SK-N-SH (cell line): ENCODE data around the gene TTC39C.

Experiments used
- CHD2 ChIP-seq: fragments of 150-350 bp; IDR thresholded peaks from 2 replicates; pipeline ENCODE4 v1.6.1; 2018; ENCODE audit warnings: low read length; ENCODE audit not compliant: partially characterized antibody
- CTCF ChIP-seq: fragments of 200-600 bp; sonication (generic); IDR thresholded peaks from 2 replicates; pipeline ENCODE4 v1.6.1; 2017; ENCODE audit warnings: antibody characterized with exemption, mild to moderate bottlenecking, moderate library complexity
- EP300 ChIP-seq, 2 experiments: IDR thresholded peaks; 2 replicates each; pipeline versions ENCODE4 v1.4.0 to v1.6.1; 2012; ENCODE audit warnings: borderline replicate concordance in 1 of 2, low read depth in 1 of 2, low read length in 1 of 2
- FOXM1 ChIP-seq: IDR thresholded peaks from 2 replicates; pipeline ENCODE4 v1.4.0; 2012; ENCODE audit warnings: low read depth, mild to moderate bottlenecking
- JUND ChIP-seq: IDR thresholded peaks from 2 replicates; pipeline ENCODE4 v1.4.0; 2012
- NFIC ChIP-seq: IDR thresholded peaks from 2 replicates; pipeline ENCODE4 v1.4.0; 2012; ENCODE audit warnings: borderline replicate concordance
- NRF1 ChIP-seq: IDR thresholded peaks from 2 replicates; pipeline ENCODE4 v1.6.1; 2012; ENCODE audit warnings: low read depth, mild to moderate bottlenecking, low read length
- POLR2AphosphoS5 ChIP-seq: IDR thresholded peaks from 2 replicates; pipeline ENCODE4 v1.6.1; 2012; ENCODE audit warnings: low read depth, low read length
- RAD21 ChIP-seq: IDR thresholded peaks from 2 replicates; pipeline ENCODE4 v1.6.1; 2012; ENCODE audit warnings: mild to moderate bottlenecking, low read length
- REST ChIP-seq: IDR thresholded peaks from 2 replicates; pipeline ENCODE4 v1.6.1; 2012; ENCODE audit warnings: mild to moderate bottlenecking, low read depth, low read length, moderate library complexity
- TAF1 ChIP-seq: IDR thresholded peaks from 2 replicates; pipeline ENCODE4 v1.6.1; 2012; ENCODE audit warnings: low read depth, mild to moderate bottlenecking, low read length, moderate library complexity, borderline replicate concordance
- USF1 ChIP-seq: IDR thresholded peaks from 2 replicates; pipeline ENCODE4 v1.4.0; 2012; ENCODE audit warnings: low read depth, borderline replicate concordance
- YY1 ChIP-seq: IDR thresholded peaks from 2 replicates; pipeline ENCODE4 v1.4.0; 2012; ENCODE audit warnings: low read depth, mild to moderate bottlenecking

- TF ChIP-seq REST (no peak), CTCF (no peak), TAF1 (no peak), JUND (no peak), RAD21 (no peak), NRF1 (no peak), CHD2 (no peak), FOXM1 (no peak), EP300 (IDR thresholded peaks at IDR 0.05; ENCODE audit: borderline replicate concordance in 1 of 2, low read depth in 1 of 2, low read length in 1 of 2) (no peak), YY1 (no peak), POLR2AphosphoS5 (no peak), NFIC (no peak), USF1 (no peak)
Measured at GRCh38 chr18:24003903-24004640, 10.5 kb upstream of the TTC39C start.
